ENCODE data around the gene CTNND2.

GRCh38 chr5:11261241-11261640, 643.0 kb downstream of the CTNND2 start:
- no peak for TF ChIP-seq POLR2A (IDR thresholded peaks at IDR 0.05)
- TF ChIP-seq CTCF (IDR thresholded peaks at IDR 0.05), result no peak

All from Peyer's patch (tissue), 4 donors.